Panc1 (cell line): Measurements from ENCODE around the gene MTTP. TPM values are rescaled to one million over a fixed set of nuclear protein-coding genes. Genes with fewer than 3 reads are reported as not detected.

Experiments used
- ATAC-seq: fragments of 200-7000 bp; cut with Tn5 transposase; 2 replicates; pipeline ENCODE4 v1.9.1; 2020; ENCODE audit warnings: mild to moderate bottlenecking, moderate library complexity
- BruUV-seq: library from RNA; stranded (reverse); fragments of 400-500 nt; replicated peaks from 2 replicates; lab custom pipeline; 2021; lab: Mats Ljungman, UMichigan
- CTCF ChIA-PET: fragments of 300-600 bp; sonication (Branson Sonifier 250); formaldehyde crosslinking; loops from one replicate; lab custom pipeline; 2022; ENCODE audit warnings: antibody characterized with exemption; lab: Charles Lee
- POLR2A ChIA-PET: fragments of 300-600 bp; sonication (Branson Sonifier 250); formaldehyde crosslinking; loops from one replicate; lab custom pipeline; 2022; ENCODE audit warnings: antibody characterized with exemption; lab: Charles Lee
- DNase-seq: peaks from one replicate; pipeline ENCODE4 v3.0.0-alpha.2; 2010; ENCODE audit warnings: low read depth, low spot score
- H3K27ac ChIP-seq: 2 replicates; pipeline ENCODE4 v1.5.1; 2011; ENCODE audit warnings: mild to moderate bottlenecking, low read length, inconsistent platforms
- H3K27me3 ChIP-seq: fragments of 200-500 bp; sonication (Bioruptor generic); 2 replicates; pipeline ENCODE4 v1.6.0; 2014; ENCODE audit warnings: low read length, inconsistent platforms; ENCODE audit not compliant: control insufficient read depth, insufficient read depth
- H3K36me3 ChIP-seq: fragments of 200-500 bp; sonication (Bioruptor generic); 2 replicates; pipeline ENCODE4 v1.5.1; 2014; ENCODE audit warnings: inconsistent platforms, mild to moderate bottlenecking, low read length, moderate library complexity; ENCODE audit not compliant: control insufficient read depth, insufficient read depth
- H3K4me1 ChIP-seq: 2 replicates; pipeline ENCODE4 v1.5.1; 2011; ENCODE audit warnings: inconsistent platforms, mild to moderate bottlenecking, low read length, moderate library complexity; ENCODE audit not compliant: control insufficient read depth, insufficient read depth
- H3K4me3 ChIP-seq, 2 experiments: 2 replicates each; pipeline ENCODE4 v1.5.1; 2011 to 2012; ENCODE audit warnings: low read depth in 2 of 2, low read length in 2 of 2, mild to moderate bottlenecking in 2 of 2, inconsistent platforms in 1 of 2, moderate library complexity in 1 of 2
- H3K9me3 ChIP-seq: fragments of 200-500 bp; sonication (Bioruptor generic); 2 replicates; pipeline ENCODE4 v1.5.1; 2014; ENCODE audit warnings: low read depth, mild to moderate bottlenecking, inconsistent platforms, low read length, moderate library complexity; ENCODE audit not compliant: control insufficient read depth, insufficient read depth
- CTCF ChIP-seq: fragments of 450-650 bp; IDR thresholded peaks from 2 replicates; pipeline ENCODE4 v1.5.1; 2017; ENCODE audit warnings: mild to moderate bottlenecking
- POLR2AphosphoS5 ChIP-seq: IDR thresholded peaks from 2 replicates; pipeline ENCODE4 v1.6.1; 2012; ENCODE audit warnings: mild to moderate bottlenecking, low read depth, low read length, moderate library complexity
- REST ChIP-seq, 2 experiments: IDR thresholded peaks; 2 replicates each; pipeline ENCODE4 v1.6.1; 2011 to 2012; ENCODE audit warnings: low read depth in 2 of 2, control low read depth in 1 of 2, low read length in 1 of 2, mild to moderate bottlenecking in 1 of 2, moderate library complexity in 1 of 2; ENCODE audit not compliant: insufficient read depth in 1 of 2
- SIN3A ChIP-seq: IDR thresholded peaks from 2 replicates; pipeline ENCODE4 v1.6.1; 2012; ENCODE audit warnings: low read depth, mild to moderate bottlenecking, low read length, moderate library complexity, borderline replicate concordance; ENCODE audit not compliant: insufficient read depth
- TCF7L2 ChIP-seq: IDR thresholded peaks from 2 replicates; pipeline ENCODE4 v1.6.1; 2011; ENCODE audit warnings: mild to moderate bottlenecking, low read depth, low read length, inconsistent platforms
- in situ Hi-C: cut with HindIII; loops from 2 replicates; pipeline ENCODE4 v1.10.0; 2016; ENCODE audit warnings: low sequenced_read_pairs, low pct_unique_long_range_greater_than_20kb
- intact Hi-C: fragments of 100-400 bp; cut with micrococcal nuclease; formaldehyde crosslinking; loops from one replicate; pipeline ENCODE4 v1.10.0; 2022; ENCODE audit not compliant: unreplicated experiment
- total RNA-seq: library from RNA; stranded (reverse); gene quantifications from one replicate; pipeline ENCODE4 v1.2.1, GENCODE V29; 2021; ENCODE audit not compliant: unreplicated experiment

The MTTP gene
- total RNA-seq, 1 experiment from 2014 or later = 0.26 TPM

GRCh38 chr4:99610605-99611175 lies 36.1 kb downstream of the MTTP start:
- Histone ChIP-seq H3K9me3 (no peaks in the 10 kb centered on the region), H3K27ac (no peak overlapping the region), H3K27me3 (no peaks in the 10 kb centered on the region), H3K36me3 (no peaks in the 10 kb centered on the region; the same call in 1 of the 2 replicates), H3K4me1 (no peaks in the 10 kb centered on the region), H3K4me3 (no peak overlapping the region)
- DNase-seq (no peak), ATAC-seq (no peak)
- ChIA-PET POLR2A (no interaction called here), CTCF (no interaction called here)
- in situ Hi-C loops = no loop called here
- intact Hi-C loops = no loop called here
- BruUV-seq = no TSS peak
- TF ChIP-seq REST (IDR thresholded peaks at IDR 0.05; ENCODE audit: insufficient read depth in 1 of 2, low read depth in 2 of 2, low read length in 1 of 2) = no peak
- TF ChIP-seq POLR2AphosphoS5 = no peak
- TF ChIP-seq CTCF = no peak
- no peak for TF ChIP-seq SIN3A
- TF ChIP-seq TCF7L2 = no peak

- in situ Hi-C loops = no loop called here
- intact Hi-C loops = no loop called here
- Histone ChIP-seq H3K27ac (no peak overlapping the region), H3K4me3 (no peak overlapping the region), H3K27me3 (no peaks in the 10 kb centered on the region), H3K36me3 (no peaks in the 10 kb centered on the region; the same call in 1 of the 2 replicates), H3K9me3 (no peaks in the 10 kb centered on the region), H3K4me1 (no peaks in the 10 kb centered on the region)
- CTCF ChIA-PET = no interaction called here
- BruUV-seq = no TSS peak
- TF ChIP-seq SIN3A (no peak), REST (IDR thresholded peaks at IDR 0.05; ENCODE audit: insufficient read depth in 1 of 2, low read depth in 2 of 2, low read length in 1 of 2) (no peak), POLR2AphosphoS5 (no peak), TCF7L2 (no peak), CTCF (no peak)
- DNase-seq = no peak
- no peak for ATAC-seq
- POLR2A ChIA-PET = no interaction called here
Measured at GRCh38 chr4:99612281-99612680, 37.7 kb downstream of the MTTP start.
